Stimulated activated CD8-positive, alpha-beta memory T cell treated with anti-CD3 and anti-CD28 coated beads, Interleukin-12 subunit alpha, Interleukin-12 subunit beta, amount 100 ng/mL, for 4 hours (primary cell): Measurements from ENCODE around the gene ANKRD45.
"Not testable (repeated sequence)": the region's sequence is repeated elsewhere in the genome, so short reads cannot be mapped to it uniquely, and the experiment has no call there.

Experiments used
- DNase-seq: peaks from one replicate; pipeline ENCODE4 v3.0.0-alpha.2; 2020; ENCODE audit warnings: low read depth

ANKRD45 gene

DNA sequence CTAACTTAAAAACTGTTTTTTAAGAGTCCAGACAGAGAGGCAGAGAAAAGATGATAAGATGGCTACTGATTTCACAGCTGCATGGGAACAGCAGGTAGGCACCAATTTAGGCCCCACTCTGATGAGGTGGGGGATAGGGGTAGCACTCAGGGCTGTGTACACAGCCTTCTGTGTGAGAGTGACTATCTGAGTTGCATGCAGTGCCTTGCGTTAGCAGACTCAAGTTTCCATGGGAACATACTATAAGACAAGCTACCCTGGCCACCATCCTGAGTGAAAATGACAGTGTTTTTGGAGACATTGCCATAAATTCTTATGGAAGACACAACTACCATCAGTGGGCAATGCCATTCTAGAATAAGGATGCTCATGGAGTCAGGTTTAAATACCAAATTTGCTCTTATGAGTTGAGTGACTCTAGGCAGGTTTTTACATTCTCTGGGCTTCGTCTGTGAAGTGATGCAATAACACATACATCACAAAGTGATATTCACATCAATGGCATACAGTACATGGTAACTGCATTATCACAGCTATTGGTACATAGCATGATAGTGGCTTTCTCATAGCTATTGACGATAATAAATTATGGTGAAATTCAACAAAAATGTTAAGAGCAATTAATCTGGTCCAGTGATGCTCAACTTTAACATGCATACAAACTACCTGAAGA, 97.3 kb downstream of the ANKRD45 start:
- DNase-seq: no peak

- no peak for DNase-seq
Observed at GRCh38 chr1:173570370-173571007, 99.2 kb downstream of the ANKRD45 start.

GRCh38 chr1:173568483-173568882, 101.2 kb downstream of the ANKRD45 start:
- DNase-seq: no peak

GRCh38 chr1:173563846-173564245, 105.8 kb downstream of the ANKRD45 start:
- DNase-seq: not testable (repeated sequence)

DNA sequence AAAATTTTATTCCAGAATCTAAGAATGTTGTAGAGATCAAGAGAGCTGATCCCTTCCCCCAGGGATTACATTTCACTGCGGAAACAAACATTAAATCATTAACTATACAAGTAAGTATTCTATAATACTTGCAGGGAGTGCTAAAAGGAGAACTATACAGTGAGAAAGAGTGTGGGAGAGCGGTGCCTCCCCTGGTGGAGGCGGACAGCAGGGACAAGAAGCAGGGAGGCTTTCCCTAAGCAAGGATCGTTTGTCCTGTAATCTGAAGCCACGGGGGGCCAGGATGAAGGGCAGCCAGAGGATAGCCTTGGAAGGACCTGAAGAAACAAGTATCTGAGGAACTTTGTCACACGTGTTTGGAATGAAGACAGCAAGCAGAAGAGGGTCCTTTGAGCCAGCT, 106.8 kb downstream of the ANKRD45 start:
- DNase-seq: no peak

DNA sequence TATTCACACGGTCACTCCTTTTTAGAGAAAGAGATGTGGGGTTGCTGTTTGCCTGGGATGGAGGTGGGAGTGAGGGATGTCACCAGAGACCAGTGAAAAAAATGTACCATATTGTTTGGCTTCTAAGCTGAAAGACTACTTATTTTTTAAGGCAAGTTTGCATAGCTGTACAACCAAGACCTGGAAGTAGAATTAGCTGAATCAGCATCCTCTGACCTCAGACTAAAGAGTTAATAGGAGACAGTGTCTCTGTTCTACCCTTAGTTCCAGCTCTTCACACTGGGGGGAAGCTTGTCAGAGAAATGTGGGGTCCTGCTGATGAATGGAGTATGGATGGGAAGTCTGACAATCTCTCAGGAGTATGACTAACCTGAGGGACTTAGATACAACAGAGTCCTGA, 108.4 kb downstream of the ANKRD45 start:
- no peak for DNase-seq

DNA sequence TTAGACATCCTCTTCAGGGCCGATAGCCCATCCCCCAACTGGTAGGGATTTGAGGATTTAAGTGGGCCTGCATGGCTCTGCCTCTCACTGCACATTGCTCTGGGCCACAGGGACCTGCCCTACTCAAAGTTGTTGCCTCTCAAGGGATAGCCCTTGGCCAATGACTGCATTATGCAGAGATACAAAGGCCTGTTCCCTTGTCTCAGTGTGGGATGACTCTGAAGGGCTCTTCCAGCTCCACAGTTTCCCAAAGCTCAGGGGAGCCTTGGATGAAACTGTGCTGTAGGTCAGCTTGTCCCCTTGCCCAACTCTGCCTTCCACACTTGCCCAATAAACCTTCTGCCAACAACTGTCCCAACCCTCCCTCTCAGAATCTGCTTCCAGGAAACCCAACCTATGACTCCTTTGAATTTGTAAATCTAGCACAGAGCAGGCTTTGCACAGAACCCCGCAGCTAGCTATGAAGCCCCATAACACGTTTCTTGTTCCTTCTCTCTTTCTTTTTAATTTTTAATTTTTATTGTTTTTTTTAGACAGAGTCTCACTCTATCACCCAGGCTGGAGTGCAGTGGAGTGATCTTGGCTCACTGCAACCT, 109.3 kb downstream of the ANKRD45 start:
- DNase-seq: no peak
